Keratinocyte (primary cell): Measurements from ENCODE around the gene USP37. TPM values are rescaled to one million over a fixed set of nuclear protein-coding genes. Genes with fewer than 3 reads are reported as not detected.

Experiments
- DNase-seq: peaks from one replicate; pipeline ENCODE4 v3.0.0-alpha.2; 2011; ENCODE audit warnings: low read depth, missing footprints, low spot score
- FAIRE-seq: peaks from 2 replicates; lab custom pipeline; 2011; peaks lifted over from hg19 to GRCh38; lab: Jason Lieb, UNC
- H2AFZ ChIP-seq: 2 replicates; pipeline ENCODE4 v1.6.0; 2012; ENCODE audit warnings: low read length, control low read depth, inconsistent platforms; ENCODE audit not compliant: control insufficient read depth
- H3K27ac ChIP-seq: 2 replicates; pipeline ENCODE4 v1.5.1; 2011; ENCODE audit warnings: low read length; ENCODE audit not compliant: control insufficient read depth, insufficient read depth
- H3K27me3 ChIP-seq: 3 replicates; pipeline ENCODE4 v1.6.0; 2011; ENCODE audit warnings: low read length; ENCODE audit not compliant: control insufficient read depth, insufficient read depth; ENCODE audit errors: extremely low read depth
- H3K36me3 ChIP-seq, 2 experiments: 2 replicates in 1 of 2; 3 replicates in 1 of 2; pipeline ENCODE4 v1.5.1; 2011; ENCODE audit warnings: low read length in 2 of 2, mild to moderate bottlenecking in 1 of 2; ENCODE audit not compliant: control insufficient read depth in 2 of 2, insufficient read depth in 2 of 2; ENCODE audit errors: extremely low read depth in 1 of 2
- H3K4me1 ChIP-seq: 3 replicates; pipeline ENCODE4 v1.5.1; 2011; ENCODE audit warnings: low read length; ENCODE audit not compliant: control insufficient read depth, insufficient read depth; ENCODE audit errors: extremely low read depth
- H3K4me2 ChIP-seq: 3 replicates; pipeline ENCODE4 v1.6.0; 2011; ENCODE audit warnings: low read depth, low read length; ENCODE audit not compliant: control insufficient read depth, insufficient read depth; ENCODE audit errors: extremely low read depth
- H3K4me3 ChIP-seq, 3 experiments: fragments of 200-600 bp in 1 of 3; sonication (generic) in 1 of 3; 2 replicates in 2 of 3; 3 replicates in 1 of 3; pipeline ENCODE4 v1.5.1; 2011 to 2016; ENCODE audit warnings: low read length in 3 of 3, mild to moderate bottlenecking in 3 of 3, control low read depth in 2 of 3, inconsistent platforms in 1 of 3, low read depth in 1 of 3, mixed read lengths in 1 of 3, mixed run types in 1 of 3, moderate library complexity in 1 of 3; ENCODE audit not compliant: control insufficient read depth in 2 of 3, insufficient read depth in 2 of 3; ENCODE audit errors: extremely low read depth in 1 of 3
- H3K79me2 ChIP-seq: 2 replicates; pipeline ENCODE4 v1.6.0; 2012; ENCODE audit warnings: low read length; ENCODE audit not compliant: control insufficient read depth, insufficient read depth
- H3K9ac ChIP-seq: 3 replicates; pipeline ENCODE4 v1.6.0; 2011; ENCODE audit warnings: low read length; ENCODE audit not compliant: control insufficient read depth, insufficient read depth; ENCODE audit errors: extremely low read depth
- H3K9me1 ChIP-seq: 3 replicates; pipeline ENCODE4 v1.6.0; 2011; ENCODE audit warnings: low read length; ENCODE audit not compliant: control insufficient read depth, insufficient read depth; ENCODE audit errors: extremely low read depth
- H3K9me3 ChIP-seq: 2 replicates; pipeline ENCODE4 v1.5.1; 2012; ENCODE audit warnings: low read depth, low read length; ENCODE audit not compliant: control insufficient read depth
- H4K20me1 ChIP-seq: 3 replicates; pipeline ENCODE4 v1.6.0; 2011; ENCODE audit warnings: low read length; ENCODE audit not compliant: control insufficient read depth, insufficient read depth; ENCODE audit errors: extremely low read depth
- CTCF ChIP-seq, 3 experiments: IDR thresholded peaks in 1 of 3; conservative IDR thresholded peaks in 1 of 3; optimal IDR thresholded peaks in 1 of 3; 2 replicates in 2 of 3; 3 replicates in 1 of 3; pipeline versions ENCODE3 to v1.5.1; 2011; ENCODE audit warnings: low read length in 3 of 3, mild to moderate bottlenecking in 3 of 3, moderate library complexity in 2 of 3, control low read depth in 1 of 3, inconsistent platforms in 1 of 3; ENCODE audit not compliant: insufficient read depth in 2 of 3; ENCODE audit errors: extremely low read depth in 1 of 3
- EZH2 ChIP-seq: IDR thresholded peaks from one replicate; pipeline ENCODE4 v1.6.1; 2012; ENCODE audit warnings: inconsistent platforms, mild to moderate bottlenecking, low read length, moderate library complexity
- dilution Hi-C: fragments of 300-500 bp; cut with MboI; formaldehyde crosslinking; loops from one replicate; pipeline ENCODE4 v1.7.0; 2020; ENCODE audit warnings: low sequenced_read_pairs; ENCODE audit not compliant: extremely low pct_ligation_motif_present
- polyA plus RNA-seq, 5 experiments: library from polyadenylated mRNA; depleted of rRNA in 3 of 5; stranded (reverse) in 3 of 5; stranded (forward) in 1 of 5; unstranded in 1 of 5; fragments of >200 nt; gene quantifications; 1 replicate in 1 of 5; 2 replicates in 3 of 5; 3 replicates in 1 of 5; pipeline versions ENCODE4 v1.2.1 to v1.2.3, GENCODE V29; 2011 to 2012; ENCODE audit warnings: missing spikeins in 2 of 5, low read depth in 1 of 5, low replicate concordance in 1 of 5

The USP37 gene
- polyA plus RNA-seq, 1 donor (not counting 4 experiments of a cell fraction or from before 2014, with no cell fraction given): 4.2 TPM

GRCh38 chr2:218570850-218571249 lies 2.7 kb upstream of the USP37 start:
- no peak for TF ChIP-seq EZH2
- TF ChIP-seq CTCF (optimal IDR thresholded peaks at IDR 0.05 in 1 of 3, IDR thresholded peaks at IDR 0.05 in 1 of 3, conservative IDR thresholded peaks at IDR 0.05 in 1 of 3; ENCODE audit: extremely low read depth in 1 of 3, insufficient read depth in 2 of 3, low read length in 3 of 3): no peak
- no peak overlapping the region for H2AFZ ChIP-seq
- H3K9me3 ChIP-seq: no peaks in the 10 kb centered on the region
- H3K9ac ChIP-seq: no peak overlapping the region
- H3K36me3 ChIP-seq: peaks cover 2 to 10% of the 10 kb centered on the region in 2 experiments
- H3K9me1 ChIP-seq: no peaks in the 10 kb centered on the region
- H3K27ac ChIP-seq: no peak overlapping the region
- H3K27me3 ChIP-seq: no peaks in the 10 kb centered on the region
- H3K4me3 ChIP-seq: peak overlapping the region in 1 of 3 experiments; percentile 93
- DNase-seq (no peak), FAIRE-seq (no peak)
- H3K4me2 ChIP-seq: peak overlapping the region; percentile 100
- H3K79me2 ChIP-seq: peaks cover 90% of the 10 kb centered on the region
- H4K20me1 ChIP-seq: no peaks in the 10 kb centered on the region
- dilution Hi-C loops: no loop called here
- peaks cover 29% of the 10 kb centered on the region for H3K4me1 ChIP-seq

GRCh38 chr2:218569661-218570500 lies 1.7 kb upstream of the USP37 start:
- Histone ChIP-seq H3K27me3 (no peaks in the 10 kb centered on the region), H3K4me3 (peak overlapping the region; percentile 88 to 93 (median 92)), H3K79me2 (peaks cover 85% of the 10 kb centered on the region), H3K4me2 (peak overlapping the region; percentile 100), H3K27ac (peak overlapping the region; percentile 96), H3K36me3 (peaks cover 2 to 7% of the 10 kb centered on the region in 2 experiments), H3K9ac (peak overlapping the region; percentile 99), H2AFZ (peak overlapping the region; percentile 23), H3K9me3 (no peaks in the 10 kb centered on the region), H4K20me1 (no peaks in the 10 kb centered on the region), H3K9me1 (no peaks in the 10 kb centered on the region), H3K4me1 (peaks cover 29% of the 10 kb centered on the region)
- no peak for DNase-seq
- peak; percentile 44 for FAIRE-seq
- dilution Hi-C loops: no loop called here
- TF ChIP-seq EZH2 (no peak), CTCF (optimal IDR thresholded peaks at IDR 0.05 in 1 of 3, IDR thresholded peaks at IDR 0.05 in 1 of 3, conservative IDR thresholded peaks at IDR 0.05 in 1 of 3; ENCODE audit: extremely low read depth in 1 of 3, insufficient read depth in 2 of 3, low read length in 3 of 3) (no peak)
